Ascending aorta (tissue), 2 donors: ENCODE measurements around the gene CCDC12. TPM values are rescaled to one million over a fixed set of nuclear protein-coding genes. Genes with fewer than 3 reads are reported as not detected.

Experiments used
- DNase-seq, 2 donors: peaks; one replicate each; pipeline ENCODE4 v3.0.0-alpha.2; 2019; ENCODE audit warnings: low spot score in 2 of 2
- H3K27ac ChIP-seq, 2 donors: fragments of 200-600 bp; sonication (generic); one replicate each; pipeline ENCODE4 v1.5.1; 2016 to 2017; ENCODE audit warnings: mild to moderate bottlenecking in 1 of 2
- H3K27me3 ChIP-seq: fragments of 200-600 bp; sonication (generic); one replicate; pipeline ENCODE4 v1.5.1; 2017
- H3K36me3 ChIP-seq, 2 donors: fragments of 200-600 bp; sonication (generic); one replicate each; pipeline ENCODE4 v1.5.1; 2016
- H3K4me1 ChIP-seq, 2 donors: fragments of 200-600 bp; sonication (generic); one replicate each; pipeline ENCODE4 v1.5.1; 2016 to 2017; ENCODE audit warnings: mild to moderate bottlenecking in 1 of 2
- H3K4me3 ChIP-seq, 2 donors: fragments of 200-600 bp; sonication (generic); one replicate each; pipeline ENCODE4 v1.5.1; 2016 to 2017; ENCODE audit warnings: mild to moderate bottlenecking in 1 of 2
- H3K9me3 ChIP-seq, 2 donors: fragments of 200-600 bp; sonication (generic); one replicate each; pipeline ENCODE4 v1.5.1; 2016
- CTCF ChIP-seq, 3 experiments: fragments of 200-600 bp in 2 of 3; fragments of 450-650 bp in 1 of 3; sonication (generic) in 2 of 3; IDR thresholded peaks; one replicate each; pipeline ENCODE4 v1.5.1; 2016 to 2019; ENCODE audit warnings: antibody characterized with exemption in 3 of 3, mild to moderate bottlenecking in 1 of 3, moderate library complexity in 1 of 3
- intact Hi-C: fragments of 100-400 bp; cut with DNase I; formaldehyde crosslinking; loops from one replicate; pipeline ENCODE4 v1.15.1; 2023
- total RNA-seq: library from RNA; depleted of rRNA; stranded (reverse); fragments of >200 nt; gene quantifications from one replicate; pipeline ENCODE4 v1.1.0, GENCODE V29; 2016

The CCDC12 gene
- total RNA-seq, 1 donor from 2014 or later: 34.3 TPM

- intact Hi-C loops: no loop called here
- Histone ChIP-seq H3K9me3 (no peaks in the 10 kb centered on the region), H3K27me3 (no peaks in the 10 kb centered on the region), H3K4me3 (no peak overlapping the region), H3K36me3 (peaks cover 41 to 56% of the 10 kb centered on the region in 2 donors), H3K4me1 (no peaks in the 10 kb centered on the region), H3K27ac (no peak overlapping the region)
- TF ChIP-seq CTCF (IDR thresholded peaks at IDR 0.05): no peak
- no peak for DNase-seq
Observed at GRCh38 chr3:47018269-47018611, 41.7 kb upstream of the CCDC12 start.

GRCh38 chr3:47017504-47018268 lies 41.1 kb upstream of the CCDC12 start:
- Histone ChIP-seq H3K9me3 (no peaks in the 10 kb centered on the region), H3K4me3 (no peak overlapping the region), H3K4me1 (no peaks in the 10 kb centered on the region), H3K27ac (no peak overlapping the region), H3K36me3 (peaks cover 41 to 56% of the 10 kb centered on the region in 2 donors), H3K27me3 (no peaks in the 10 kb centered on the region)
- TF ChIP-seq CTCF (IDR thresholded peaks at IDR 0.05): no peak
- intact Hi-C loops: no loop called here
- no peak for DNase-seq

- no peak overlapping the region for H3K4me3 ChIP-seq
- no peak for DNase-seq
Observed at GRCh38 chr3:47016934-47017435, 40.4 kb upstream of the CCDC12 start.

GRCh38 chr3:47016086-47016933 lies 39.8 kb upstream of the CCDC12 start:
- Histone ChIP-seq H3K27me3 (no peaks in the 10 kb centered on the region), H3K9me3 (no peaks in the 10 kb centered on the region), H3K4me3 (no peak overlapping the region), H3K27ac (no peak overlapping the region), H3K4me1 (no peaks in the 10 kb centered on the region), H3K36me3 (peaks cover 41 to 56% of the 10 kb centered on the region in 2 donors)
- DNase-seq: no peak
- intact Hi-C loops: no loop called here
- no peak for TF ChIP-seq CTCF (IDR thresholded peaks at IDR 0.05)

More at GRCh38 chr3:47016934-47017435, 40.4 kb upstream of the CCDC12 start:
- no peaks in the 10 kb centered on the region for H3K9me3 ChIP-seq
- intact Hi-C loops: no loop called here
- TF ChIP-seq CTCF (IDR thresholded peaks at IDR 0.05): no peak
- H3K27me3 ChIP-seq: no peaks in the 10 kb centered on the region
- H3K27ac ChIP-seq: no peak overlapping the region
- H3K4me1 ChIP-seq: no peaks in the 10 kb centered on the region
- peaks cover 41 to 56% of the 10 kb centered on the region in 2 donors for H3K36me3 ChIP-seq

- TF ChIP-seq CTCF (IDR thresholded peaks at IDR 0.05): no peak
- peaks cover 41 to 56% of the 10 kb centered on the region in 2 donors for H3K36me3 ChIP-seq
- intact Hi-C loops: no loop called here
- no peaks in the 10 kb centered on the region for H3K27me3 ChIP-seq
- no peak overlapping the region for H3K27ac ChIP-seq
- peaks cover 0 to 1% of the 10 kb centered on the region in 2 donors for H3K4me1 ChIP-seq
- no peak overlapping the region for H3K4me3 ChIP-seq
- no peaks in the 10 kb centered on the region for H3K9me3 ChIP-seq
- no peak for DNase-seq
Observed at GRCh38 chr3:47015151-47015550, 38.6 kb upstream of the CCDC12 start.
